BE2C (cell line): ENCODE measurements around the gene NNMT.

ENCODE experiments used
- DNase-seq: peaks from one replicate; pipeline ENCODE4 v3.0.0-alpha.2; 2020
- H3K27me3 ChIP-seq: fragments of 250-450 bp; sonication (Bioruptor Pico); 2 replicates; pipeline ENCODE4 v1.5.1; 2020; ENCODE audit warnings: mild to moderate bottlenecking
- H3K36me3 ChIP-seq: fragments of 250-450 bp; sonication (Bioruptor Pico); 2 replicates; pipeline ENCODE4 v1.5.1; 2020; ENCODE audit warnings: mild to moderate bottlenecking
- H3K4me1 ChIP-seq: fragments of 250-450 bp; sonication (Bioruptor Pico); 2 replicates; pipeline ENCODE4 v1.5.1; 2020
- H3K4me3 ChIP-seq: 2 replicates; pipeline ENCODE4 v1.5.1; 2011; ENCODE audit warnings: low read depth, low read length
- H3K9me3 ChIP-seq: fragments of 250-450 bp; sonication (Bioruptor Pico); 2 replicates; pipeline ENCODE4 v1.5.1; 2020
- CTCF ChIP-seq: IDR thresholded peaks from 2 replicates; pipeline ENCODE4 v1.5.1; 2012; ENCODE audit warnings: mild to moderate bottlenecking, low read depth, low read length

The NNMT gene

GRCh38 chr11:114257621-114258558 is 38.3 kb upstream of the NNMT start:
- peaks cover under 1% of the 10 kb centered on the region; the same call in 1 of the 2 replicates for H3K27me3 ChIP-seq
- 0 out of 2 replicates have a peak, but pooled peaks have one; percentile 16 for TF ChIP-seq CTCF
- peak; percentile 32 for DNase-seq
- H3K4me1 ChIP-seq, result peaks cover 6% of the 10 kb centered on the region; the same call in 1 of the 2 replicates
- H3K4me3 ChIP-seq, result no peak overlapping the region
- no peaks in the 10 kb centered on the region for H3K36me3 ChIP-seq
- H3K9me3 ChIP-seq, result no peaks in the 10 kb centered on the region

GRCh38 chr11:114258696-114259095 is 37.5 kb upstream of the NNMT start:
- H3K36me3 ChIP-seq, result no peaks in the 10 kb centered on the region
- H3K4me1 ChIP-seq, result peaks cover 6% of the 10 kb centered on the region; the same call in 1 of the 2 replicates
- TF ChIP-seq CTCF, result no peak
- H3K27me3 ChIP-seq, result peaks cover 9% of the 10 kb centered on the region
- no peak overlapping the region for H3K4me3 ChIP-seq
- DNase-seq, result no peak
- H3K9me3 ChIP-seq, result no peaks in the 10 kb centered on the region

- no peak for DNase-seq
- Histone ChIP-seq H3K4me1 (peaks cover 6% of the 10 kb centered on the region; the same call in 1 of the 2 replicates), H3K4me3 (no peak overlapping the region), H3K27me3 (peaks cover 9% of the 10 kb centered on the region), H3K36me3 (no peaks in the 10 kb centered on the region), H3K9me3 (no peaks in the 10 kb centered on the region)
- no peak for TF ChIP-seq CTCF
Observed at GRCh38 chr11:114259124-114259526, 37.1 kb upstream of the NNMT start.

- Histone ChIP-seq H3K27me3 (peaks cover 9% of the 10 kb centered on the region), H3K36me3 (no peaks in the 10 kb centered on the region), H3K4me3 (no peak overlapping the region), H3K9me3 (no peaks in the 10 kb centered on the region), H3K4me1 (peaks cover 6% of the 10 kb centered on the region; the same call in 1 of the 2 replicates)
- no peak for TF ChIP-seq CTCF
- no peak for DNase-seq
Observed at GRCh38 chr11:114259551-114259983, 36.6 kb upstream of the NNMT start.

GRCh38 chr11:114260077-114260476 is 36.1 kb upstream of the NNMT start:
- Histone ChIP-seq H3K36me3 (no peaks in the 10 kb centered on the region), H3K4me3 (no peak overlapping the region), H3K9me3 (no peaks in the 10 kb centered on the region), H3K4me1 (peaks cover 6% of the 10 kb centered on the region; the same call in 1 of the 2 replicates), H3K27me3 (peaks cover 9% of the 10 kb centered on the region)
- no peak for TF ChIP-seq CTCF
- no peak for DNase-seq

GRCh38 chr11:114260483-114260882 is 35.7 kb upstream of the NNMT start:
- Histone ChIP-seq H3K36me3 (no peaks in the 10 kb centered on the region), H3K4me3 (no peak overlapping the region), H3K4me1 (peaks cover 6% of the 10 kb centered on the region; the same call in 1 of the 2 replicates), H3K9me3 (no peaks in the 10 kb centered on the region), H3K27me3 (peaks cover 9% of the 10 kb centered on the region)
- no peak for DNase-seq
- TF ChIP-seq CTCF, result no peak
